RWPE1 (cell line): ENCODE data around the gene LMAN2.

Experiments used
- CTCF ChIA-PET: fragments of 350-600 bp; sonication (Branson Sonifier 250); formaldehyde crosslinking; extraction: SDS; loops from one replicate; lab custom pipeline; 2021; lab: Yijun Ruan, JAX
- POLR2A ChIA-PET: fragments of 400-600 bp; formaldehyde crosslinking; extraction: SDS; loops from one replicate; lab custom pipeline; 2020; ENCODE audit warnings: antibody characterized with exemption; ENCODE audit not compliant: low non-redundant PET; lab: Yijun Ruan, JAX
- DNase-seq: peaks from one replicate; pipeline ENCODE4 v3.0.0; 2012; ENCODE audit warnings: low spot score
- H3K27ac ChIP-seq: fragments of 450-650 bp; 2 replicates; pipeline ENCODE4 v1.5.1; 2017
- CTCF ChIP-seq: fragments of 450-650 bp; conservative IDR thresholded peaks from 2 replicates; pipeline ENCODE4 v1.5.1; 2017; ENCODE audit warnings: low read depth, mild to moderate bottlenecking

The LMAN2 gene

DNA sequence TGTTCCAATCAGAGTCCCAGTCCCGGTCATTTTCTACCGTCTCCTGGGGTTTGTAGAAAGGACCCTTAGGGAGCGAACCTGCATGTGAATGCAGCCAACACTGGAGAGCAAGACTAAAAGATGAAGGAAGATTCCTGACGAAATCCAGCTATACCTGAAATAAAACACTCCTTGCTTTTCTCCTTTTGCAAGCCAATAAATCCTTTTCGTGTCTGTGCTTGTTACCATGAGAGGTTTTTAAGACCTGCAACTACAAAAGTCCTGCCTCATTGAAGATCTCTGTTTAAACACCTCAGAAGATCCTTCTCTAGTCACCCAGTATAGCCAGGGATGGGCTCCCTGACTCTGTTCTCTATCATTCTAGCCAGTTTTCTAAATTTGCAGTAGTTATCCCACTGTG, 22.7 kb upstream of the LMAN2 start:
- CTCF ChIA-PET, result interaction anchor here (1.7 to 6.7 kb wide), 2 partner anchors 12 to 29 kb away, joined by 4 to 76 read pairs; no protein-coding TSS in a partner anchor
- TF ChIP-seq CTCF, result no peak
- H3K27ac ChIP-seq, result peak overlapping the region; percentile 89
- DNase-seq, result no peak
- POLR2A ChIA-PET, result interaction anchor here (0.8 kb wide), 1 partner anchor 29 kb away, joined by 3 read pairs; no protein-coding TSS in a partner anchor

- ChIA-PET CTCF (interaction anchor here (1.7 to 6.7 kb wide), 2 partner anchors 12 to 30 kb away, joined by 4 to 76 read pairs; no protein-coding TSS in a partner anchor), POLR2A (interaction anchor here (0.5 to 0.8 kb wide), 2 partner anchors 10 to 29 kb away, joined by 3 read pairs; no protein-coding TSS in a partner anchor)
- TF ChIP-seq CTCF, result no peak
- no peak for DNase-seq
- H3K27ac ChIP-seq, result peak overlapping the region; percentile 89
Measured at GRCh38 chr5:177373806-177374205, 22.3 kb upstream of the LMAN2 start.

DNA sequence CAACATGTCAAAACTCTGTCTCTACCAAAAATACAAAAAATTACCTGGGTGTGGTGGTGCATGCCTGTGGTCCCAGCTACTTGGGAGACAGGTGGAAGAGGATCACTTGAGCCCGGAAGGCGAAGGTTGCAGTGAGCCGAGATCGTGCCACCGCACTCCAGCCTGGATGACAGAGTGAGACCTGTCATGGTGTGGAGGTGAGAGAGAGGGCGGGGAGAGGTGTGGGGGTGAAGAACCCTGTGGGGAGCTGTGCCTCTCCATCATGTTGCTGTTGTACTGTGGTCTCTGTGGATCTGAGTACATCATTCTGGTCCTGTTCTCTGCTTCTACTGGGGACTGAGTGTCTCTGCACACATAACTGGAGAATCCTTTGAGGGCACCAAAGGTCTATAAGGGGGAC, 21.4 kb upstream of the LMAN2 start:
- ChIA-PET POLR2A (no interaction called here), CTCF (interaction anchor here (0.6 to 6.7 kb wide), 6 partner anchors 13 to 644 kb away, joined by 3 to 76 read pairs (median 3); no protein-coding TSS in a partner anchor)
- no peak for TF ChIP-seq CTCF
- no peak for DNase-seq
- H3K27ac ChIP-seq, result peak overlapping the region; percentile 89

- CTCF ChIA-PET, result interaction anchor here (0.5 to 6.7 kb wide), 10 partner anchors 10 to 127 kb away, joined by 3 to 76 read pairs (median 4); no protein-coding TSS in a partner anchor
- peak overlapping the region; percentile 89 for H3K27ac ChIP-seq
- no peak for TF ChIP-seq CTCF
- POLR2A ChIA-PET, result interaction anchor here (2.7 kb wide), 1 partner anchor 17 kb away, joined by 15 read pairs; no protein-coding TSS in a partner anchor
- DNase-seq, result no peak
Measured at GRCh38 chr5:177372034-177372896, 20.8 kb upstream of the LMAN2 start.

GRCh38 chr5:177371120-177372033, 19.9 kb upstream of the LMAN2 start:
- POLR2A ChIA-PET, result interaction anchor here (2.7 kb wide), 1 partner anchor 18 kb away, joined by 15 read pairs; no protein-coding TSS in a partner anchor
- no peak for TF ChIP-seq CTCF
- no peak for DNase-seq
- CTCF ChIA-PET, result interaction anchor here (0.5 to 6.7 kb wide), 19 partner anchors 11 to 420 kb away, joined by 3 to 76 read pairs (median 4); partner anchors contain the start of genes GRK6, LMAN2 and SLC34A1
- H3K27ac ChIP-seq, result peak overlapping the region; percentile 89
